ENCODE results near the gene WSCD2.

GRCh38 chr12:108180255-108181094 lies 51.4 kb downstream of the WSCD2 start:
- TF ChIP-seq USF1 (IDR thresholded peaks at IDR 0.05; ENCODE audit: borderline replicate concordance, low read depth) = no peak
- TF ChIP-seq POLR2AphosphoS5 (IDR thresholded peaks at IDR 0.05; ENCODE audit: low read depth, low read length) = no peak
- TF ChIP-seq EZH2phosphoT487 (IDR thresholded peaks at IDR 0.05; ENCODE audit: borderline replicate concordance, low read depth) = no peak
- TF ChIP-seq CTCF (IDR thresholded peaks at IDR 0.05) = no peak
- no peak for TF ChIP-seq MAX (IDR thresholded peaks at IDR 0.05; ENCODE audit: low read depth)
- TF ChIP-seq MXI1 (IDR thresholded peaks at IDR 0.05; ENCODE audit: low read depth, low read length) = no peak
- TF ChIP-seq, protein P1, sequence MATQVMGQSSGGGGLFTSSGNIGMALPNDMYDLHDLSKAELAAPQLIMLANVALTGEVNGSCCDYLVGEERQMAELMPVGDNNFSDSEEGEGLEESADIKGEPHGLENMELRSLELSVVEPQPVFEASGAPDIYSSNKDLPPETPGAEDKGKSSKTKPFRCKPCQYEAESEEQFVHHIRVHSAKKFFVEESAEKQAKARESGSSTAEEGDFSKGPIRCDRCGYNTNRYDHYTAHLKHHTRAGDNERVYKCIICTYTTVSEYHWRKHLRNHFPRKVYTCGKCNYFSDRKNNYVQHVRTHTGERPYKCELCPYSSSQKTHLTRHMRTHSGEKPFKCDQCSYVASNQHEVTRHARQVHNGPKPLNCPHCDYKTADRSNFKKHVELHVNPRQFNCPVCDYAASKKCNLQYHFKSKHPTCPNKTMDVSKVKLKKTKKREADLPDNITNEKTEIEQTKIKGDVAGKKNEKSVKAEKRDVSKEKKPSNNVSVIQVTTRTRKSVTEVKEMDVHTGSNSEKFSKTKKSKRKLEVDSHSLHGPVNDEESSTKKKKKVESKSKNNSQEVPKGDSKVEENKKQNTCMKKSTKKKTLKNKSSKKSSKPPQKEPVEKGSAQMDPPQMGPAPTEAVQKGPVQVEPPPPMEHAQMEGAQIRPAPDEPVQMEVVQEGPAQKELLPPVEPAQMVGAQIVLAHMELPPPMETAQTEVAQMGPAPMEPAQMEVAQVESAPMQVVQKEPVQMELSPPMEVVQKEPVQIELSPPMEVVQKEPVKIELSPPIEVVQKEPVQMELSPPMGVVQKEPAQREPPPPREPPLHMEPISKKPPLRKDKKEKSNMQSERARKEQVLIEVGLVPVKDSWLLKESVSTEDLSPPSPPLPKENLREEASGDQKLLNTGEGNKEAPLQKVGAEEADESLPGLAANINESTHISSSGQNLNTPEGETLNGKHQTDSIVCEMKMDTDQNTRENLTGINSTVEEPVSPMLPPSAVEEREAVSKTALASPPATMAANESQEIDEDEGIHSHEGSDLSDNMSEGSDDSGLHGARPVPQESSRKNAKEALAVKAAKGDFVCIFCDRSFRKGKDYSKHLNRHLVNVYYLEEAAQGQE (IDR thresholded peaks at IDR 0.05; ENCODE audit: low read depth, low read length) = no peak

Measured in SK-N-SH (cell line).